HG03439 (cell line): ENCODE data around the gene GOLGA8H.
"Not testable (repeated sequence)": the region's sequence is repeated elsewhere in the genome, so short reads cannot be mapped to it uniquely, and the experiment has no call there.

ENCODE experiments used
- ATAC-seq: cut with Tn5 transposase; IDR thresholded peaks from one replicate; pipeline ENCODE4 v1.9.1; 2021; ENCODE audit warnings: mild to moderate bottlenecking, moderate library complexity; ENCODE audit not compliant: unreplicated experiment

The GOLGA8H gene, protein sequence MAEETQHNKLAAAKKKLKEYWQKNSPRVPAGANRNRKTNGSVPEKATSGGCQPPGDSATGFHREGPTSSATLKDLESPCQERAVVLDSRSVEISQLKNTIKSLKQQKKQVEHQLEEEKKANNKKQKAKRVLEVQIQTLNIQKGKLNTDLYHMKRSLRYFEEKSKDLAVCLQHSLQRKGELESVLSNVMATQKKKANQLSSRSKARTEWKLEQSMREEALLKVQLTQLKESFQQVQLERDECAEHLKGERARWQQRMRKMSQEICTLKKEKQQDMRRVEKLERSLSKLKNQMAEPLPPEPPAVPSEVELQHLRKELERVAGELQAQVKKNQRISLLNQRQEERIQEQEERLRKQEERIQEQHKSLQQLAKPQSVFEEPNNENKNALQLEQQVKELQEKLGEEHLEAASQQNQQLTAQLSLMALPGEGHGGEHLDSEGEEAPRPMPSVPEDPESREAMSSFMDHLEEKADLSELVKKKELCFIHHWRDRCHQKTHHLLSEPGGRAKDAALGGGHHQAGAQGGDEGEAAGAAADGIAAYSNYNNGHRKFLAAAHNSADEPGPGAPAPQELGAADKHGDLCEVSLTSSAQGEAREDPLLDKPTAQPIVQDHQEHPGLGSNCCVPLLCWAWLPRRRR

DNA sequence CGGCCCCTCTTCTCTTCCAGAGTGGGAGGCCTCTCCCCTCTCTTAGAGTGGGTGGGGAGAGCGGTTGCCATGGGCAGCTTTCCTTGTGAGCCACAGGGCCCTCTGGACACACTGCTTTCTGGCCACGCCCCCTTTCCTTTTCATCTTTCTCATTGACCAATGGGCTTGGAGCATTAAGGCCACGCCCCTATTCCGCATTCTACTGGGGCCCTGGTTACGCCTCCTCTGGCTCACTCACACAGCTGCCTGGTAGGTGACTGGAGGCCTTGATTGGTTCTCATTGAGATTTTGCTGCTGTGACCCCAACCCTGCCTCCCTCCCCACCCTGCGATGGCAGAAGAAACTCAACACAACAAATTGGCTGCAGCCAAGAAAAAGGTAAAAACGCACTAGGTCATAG is at the start of gene GOLGA8H:
Gene GOLGA8H (plus strand): TSS at position 233 of the 400 bp plus-strand sequence. CDS start 98 bp downstream, at position 331.
- not testable (repeated sequence) for ATAC-seq

- ATAC-seq: not testable (repeated sequence)
Observed at GRCh38 chr15:30566949-30567348, 36.9 kb upstream of the GOLGA8H start.

- ATAC-seq: not testable (repeated sequence)
Observed at GRCh38 chr15:30573012-30573491, 30.8 kb upstream of the GOLGA8H start.

DNA sequence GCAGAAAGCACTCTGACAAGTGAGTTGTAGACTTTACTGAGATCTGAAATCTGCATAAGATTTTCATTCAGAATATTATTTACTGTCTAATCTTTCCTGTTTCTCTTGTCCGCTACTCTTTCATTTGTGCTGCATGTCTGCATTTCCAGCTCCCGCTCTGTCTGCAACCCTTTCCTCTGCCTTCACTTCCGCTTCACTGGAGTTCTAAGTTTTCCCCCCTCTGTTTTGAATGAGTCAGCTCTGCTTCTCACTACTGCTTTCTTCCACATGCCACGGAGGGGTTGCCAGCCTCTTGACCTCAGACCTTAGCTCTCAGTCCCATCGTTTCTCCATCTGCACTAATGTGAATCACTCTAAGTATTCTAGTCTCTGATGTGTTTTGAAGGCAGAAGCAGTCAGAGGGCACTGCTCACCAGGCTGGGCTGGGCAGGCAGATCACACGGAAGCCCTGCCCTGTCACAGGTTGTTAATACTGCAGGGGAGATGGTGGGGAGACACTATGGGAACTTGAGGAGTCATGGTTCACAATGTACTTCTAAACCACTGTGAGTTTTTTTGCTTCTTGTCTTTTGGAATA is 24.3 kb upstream of the GOLGA8H start:
- not testable (repeated sequence) for ATAC-seq

GRCh38 chr15:30580716-30581115 is 23.1 kb upstream of the GOLGA8H start:
- not testable (repeated sequence) for ATAC-seq

GRCh38 chr15:30598953-30599352 is 4.9 kb upstream of the GOLGA8H start:
- ATAC-seq: not testable (repeated sequence)

DNA sequence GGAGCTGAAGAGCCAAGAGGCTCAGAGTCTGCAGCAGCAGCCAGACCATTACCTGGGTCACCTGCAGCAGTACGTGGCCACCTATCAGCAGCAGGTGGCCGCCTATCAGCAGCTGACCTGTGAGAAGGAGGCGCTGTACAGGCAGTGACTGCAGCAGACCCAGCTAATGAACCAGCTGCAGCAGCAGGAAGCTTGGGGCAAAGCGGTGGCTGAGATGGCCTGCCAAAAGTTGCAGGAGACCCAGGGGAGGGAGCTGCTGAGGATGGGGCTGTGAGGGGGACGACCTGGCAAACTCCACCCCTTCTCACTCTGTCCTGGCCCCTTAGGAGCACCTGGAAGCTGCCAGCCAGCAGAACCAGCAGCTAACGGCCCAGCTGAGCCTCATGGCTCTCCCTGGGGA is 8.4 kb downstream of the GOLGA8H start:
- ATAC-seq: not testable (repeated sequence)

- not testable (repeated sequence) for ATAC-seq
Observed at GRCh38 chr15:30621342-30621741, 17.5 kb downstream of the GOLGA8H start.

DNA sequence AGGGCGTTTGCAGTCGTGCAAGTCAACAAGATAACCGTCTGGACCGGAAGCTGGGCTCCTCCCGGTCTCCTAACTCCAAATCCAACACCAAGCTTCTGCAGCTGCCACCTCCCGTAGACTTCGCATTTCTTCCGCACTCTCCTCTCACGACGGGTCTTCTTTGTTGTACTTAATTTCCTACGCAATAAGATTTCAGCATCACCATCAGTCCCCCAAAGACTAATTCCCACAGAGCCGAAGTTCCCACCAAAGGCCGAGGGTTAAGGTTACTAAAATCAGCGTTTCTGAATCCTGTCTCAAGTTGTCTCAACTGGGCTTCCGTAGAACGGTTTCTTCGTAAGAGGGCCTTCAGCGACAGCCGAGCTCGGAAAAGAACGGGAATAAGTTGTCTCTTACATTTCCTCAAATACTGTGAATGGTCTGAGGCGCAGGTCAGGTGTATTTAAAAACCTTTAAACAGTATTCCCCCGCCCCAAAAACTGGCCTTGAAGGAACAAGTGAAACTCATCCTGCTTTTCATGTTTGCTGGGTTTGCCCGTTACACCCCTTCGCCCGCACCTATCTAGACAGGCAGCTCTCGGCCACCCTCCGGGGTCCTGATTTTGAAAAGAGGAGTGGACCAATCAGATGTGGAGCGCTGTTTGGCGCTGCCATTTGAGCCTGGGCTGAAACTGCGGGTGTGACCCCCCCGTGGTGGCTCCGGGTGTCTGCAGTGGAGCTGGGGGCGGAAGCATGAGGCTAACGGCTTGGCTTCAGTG is 21.8 kb downstream of the GOLGA8H start, which contains the start of gene ARHGAP11B:
Gene ARHGAP11B (plus strand): TSS at position 693 of the 758 bp plus-strand sequence.
- peak; percentile 94 for ATAC-seq

DNA sequence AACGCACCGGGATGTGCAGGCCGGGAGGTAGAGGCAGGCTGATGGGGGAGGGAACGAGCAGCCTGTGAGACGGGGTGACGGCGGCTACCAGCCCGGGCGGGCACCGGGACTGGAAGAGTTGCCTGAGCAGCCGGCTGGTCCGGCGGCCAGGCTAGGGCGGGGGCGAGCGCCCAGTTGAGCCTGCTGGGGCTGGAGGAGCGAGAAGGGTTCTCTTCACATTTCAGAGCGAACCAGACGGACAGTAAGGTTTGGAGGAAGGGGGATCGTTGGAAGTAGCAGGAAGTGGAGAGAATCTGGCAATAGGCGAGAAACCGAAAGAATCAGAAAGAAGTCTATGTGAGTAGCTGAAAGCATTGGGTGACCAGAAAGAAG is 22.4 kb downstream of the GOLGA8H start:
- ATAC-seq: not testable (repeated sequence)

GRCh38 chr15:30626632-30627031 is 22.8 kb downstream of the GOLGA8H start:
- ATAC-seq: not testable (repeated sequence)

GRCh38 chr15:30650012-30650929 is 46.4 kb downstream of the GOLGA8H start:
- ATAC-seq: peak; percentile 89

DNA sequence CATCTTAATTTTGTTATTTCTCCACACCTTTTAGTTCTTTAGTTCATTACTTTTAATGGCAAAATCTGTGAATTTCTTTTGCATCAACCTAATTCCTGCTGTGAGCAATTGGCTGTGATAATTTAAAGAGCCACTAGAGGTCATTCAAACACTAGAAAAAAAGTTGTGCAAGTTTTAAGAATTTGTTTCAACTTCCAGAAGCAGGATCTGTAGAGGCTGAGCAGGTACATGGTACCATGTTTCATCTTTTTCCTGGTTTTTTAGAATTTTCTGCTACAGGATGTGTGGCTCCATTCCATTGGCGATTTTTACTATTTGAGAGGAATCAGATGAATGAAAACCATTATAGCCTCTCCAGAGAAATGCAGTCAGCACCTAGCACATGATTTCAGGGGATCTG is 57.3 kb downstream of the GOLGA8H start:
- ATAC-seq: not testable (repeated sequence)
